HUES48 (cell line): ENCODE measurements around the gene TCEAL6.
"Not testable (repeated sequence)": the region's sequence is repeated elsewhere in the genome, so short reads cannot be mapped to it uniquely, and the experiment has no call there.

ENCODE experiments used
- H3K27ac ChIP-seq: one replicate; pipeline ENCODE4 v1.7.0; 2013; ENCODE audit warnings: low read depth, low read length, inconsistent platforms
- H3K27me3 ChIP-seq: 2 replicates; pipeline ENCODE4 v1.6.1; 2013; ENCODE audit warnings: mild to moderate bottlenecking, low read length; ENCODE audit not compliant: control insufficient read depth, insufficient read depth
- H3K36me3 ChIP-seq: 2 replicates; pipeline ENCODE4 v1.6.1; 2013; ENCODE audit warnings: low read length; ENCODE audit not compliant: control insufficient read depth, insufficient read depth
- H3K4me1 ChIP-seq: 2 replicates; pipeline ENCODE4 v1.6.1; 2013; ENCODE audit warnings: mild to moderate bottlenecking, low read length; ENCODE audit not compliant: control insufficient read depth, insufficient read depth
- H3K4me3 ChIP-seq: 2 replicates; pipeline ENCODE4 v1.5.1; 2013; ENCODE audit warnings: mild to moderate bottlenecking, low read depth, low read length
- H3K9ac ChIP-seq: 2 replicates; pipeline ENCODE4 v1.6.1; 2013; ENCODE audit warnings: mild to moderate bottlenecking, low read depth, low read length, moderate library complexity
- H3K9me3 ChIP-seq: 2 replicates; pipeline ENCODE4 v1.6.1; 2013; ENCODE audit warnings: low read length; ENCODE audit not compliant: control insufficient read depth, insufficient read depth

The TCEAL6 gene

GRCh38 chrX:102126080-102126818 lies 16.0 kb downstream of the TCEAL6 start:
- H3K9ac ChIP-seq, H3K36me3 ChIP-seq, H3K4me1 ChIP-seq, H3K27ac ChIP-seq: not testable (repeated sequence)
- H3K4me3 ChIP-seq, result peak overlapping the region; percentile 57
- H3K27me3 ChIP-seq, result peaks cover 31% of the 10 kb centered on the region
- peaks cover 31% of the 10 kb centered on the region for H3K9me3 ChIP-seq

GRCh38 chrX:102125436-102125835 lies 16.8 kb downstream of the TCEAL6 start, which contains the start of gene TCEAL2:
Gene TCEAL2 (plus strand): TSS chrX:102125679. CDS start chrX:102126831, 1,152 bp downstream.
- H3K4me3 ChIP-seq, result peak within 1 kb of the TSS; percentile 61

GRCh38 chrX:102125014-102125413 lies 17.3 kb downstream of the TCEAL6 start:
- H3K9me3 ChIP-seq, result peaks cover 31% of the 10 kb centered on the region

More at GRCh38 chrX:102125436-102125835, 16.8 kb downstream of the TCEAL6 start, which contains the start of gene TCEAL2:
- not testable (repeated sequence) for H3K9ac ChIP-seq, H3K36me3 ChIP-seq, H3K4me1 ChIP-seq, H3K27ac ChIP-seq
- Histone ChIP-seq H3K9me3 (peaks cover 33% of the 10 kb centered on the region), H3K27me3 (peaks cover 31% of the 10 kb centered on the region)

GRCh38 chrX:102115748-102116147 lies 26.5 kb downstream of the TCEAL6 start:
- Histone ChIP-seq H3K9me3 (peaks cover 70% of the 10 kb centered on the region), H3K27ac (no peak overlapping the region), H3K27me3 (no peaks in the 10 kb centered on the region)

More at GRCh38 chrX:102125014-102125413, 17.3 kb downstream of the TCEAL6 start:
- H3K27ac ChIP-seq, H3K4me1 ChIP-seq, H3K9ac ChIP-seq, H3K36me3 ChIP-seq: not testable (repeated sequence)
- Histone ChIP-seq H3K4me3 (peak overlapping the region; percentile 61), H3K27me3 (peaks cover 31% of the 10 kb centered on the region)

GRCh38 chrX:102113367-102113766 lies 28.9 kb downstream of the TCEAL6 start:
- H3K9ac ChIP-seq, result no peak overlapping the region
- no peaks in the 10 kb centered on the region for H3K27me3 ChIP-seq
- H3K4me3 ChIP-seq, result no peak overlapping the region
- no peak overlapping the region for H3K27ac ChIP-seq
- H3K9me3 ChIP-seq, result peaks cover 65% of the 10 kb centered on the region
- no peaks in the 10 kb centered on the region for H3K4me1 ChIP-seq
- H3K36me3 ChIP-seq, result no peaks in the 10 kb centered on the region

More at GRCh38 chrX:102115748-102116147, 26.5 kb downstream of the TCEAL6 start:
- H3K4me3 ChIP-seq, result no peak overlapping the region
- no peaks in the 10 kb centered on the region for H3K4me1 ChIP-seq
- H3K36me3 ChIP-seq, result no peaks in the 10 kb centered on the region
- no peak overlapping the region for H3K9ac ChIP-seq
